Measurements from ENCODE around the gene LAPTM5.

Gene LAPTM5

GRCh38 chr1:30718636-30719405 is 38.8 kb downstream of the LAPTM5 start:
- peak; percentile 65 to 79 for DNase-seq (ENCODE audit: low read depth in 1 of 2, low spot score in 1 of 2)

GRCh38 chr1:30718091-30718635 is 39.4 kb downstream of the LAPTM5 start:
- DNase-seq (ENCODE audit: low read depth in 1 of 2, low spot score in 1 of 2) = peak; percentile 99 to 100

GRCh38 chr1:30716646-30717045 is 40.9 kb downstream of the LAPTM5 start:
- no peak for DNase-seq (ENCODE audit: low read depth in 1 of 2, low spot score in 1 of 2)

GRCh38 chr1:30715886-30716285 is 41.7 kb downstream of the LAPTM5 start:
- no peak for DNase-seq (ENCODE audit: low read depth in 1 of 2, low spot score in 1 of 2)

- DNase-seq (ENCODE audit: low read depth in 1 of 2, low spot score in 1 of 2) = no peak
These were observed 42.4 kb downstream of the LAPTM5 start for GRCh38 chr1:30715216-30715615.

GRCh38 chr1:30714536-30715090 is 43.0 kb downstream of the LAPTM5 start:
- no peak for DNase-seq (ENCODE audit: low read depth in 1 of 2, low spot score in 1 of 2)

GRCh38 chr1:30714025-30714424 is 43.5 kb downstream of the LAPTM5 start:
- DNase-seq (ENCODE audit: low read depth in 1 of 2, low spot score in 1 of 2) = no peak

GRCh38 chr1:30713311-30713710 is 44.3 kb downstream of the LAPTM5 start:
- no peak for DNase-seq (ENCODE audit: low read depth in 1 of 2, low spot score in 1 of 2)

- no peak for DNase-seq (ENCODE audit: low read depth in 1 of 2, low spot score in 1 of 2)
These were observed 45.0 kb downstream of the LAPTM5 start for GRCh38 chr1:30712583-30712982.

- DNase-seq (ENCODE audit: low read depth in 1 of 2, low spot score in 1 of 2) = no peak
These were observed 47.2 kb downstream of the LAPTM5 start for GRCh38 chr1:30710407-30710806.

- no peak for DNase-seq (ENCODE audit: low read depth in 1 of 2, low spot score in 1 of 2)
These were observed 49.2 kb downstream of the LAPTM5 start for GRCh38 chr1:30708361-30708728.

- DNase-seq (ENCODE audit: low read depth in 1 of 2, low spot score in 1 of 2) = peak; percentile 25 to 46
These were observed 49.9 kb downstream of the LAPTM5 start for GRCh38 chr1:30707412-30708360.

- no peak for DNase-seq (ENCODE audit: low read depth in 1 of 2, low spot score in 1 of 2)
These were observed 51.0 kb downstream of the LAPTM5 start for GRCh38 chr1:30706528-30706927.

GRCh38 chr1:30705698-30706097 is 51.9 kb downstream of the LAPTM5 start:
- no peak for DNase-seq (ENCODE audit: low read depth in 1 of 2, low spot score in 1 of 2)

- DNase-seq (ENCODE audit: low read depth in 1 of 2, low spot score in 1 of 2) = no peak
These were observed 52.6 kb downstream of the LAPTM5 start for GRCh38 chr1:30704765-30705509.

GRCh38 chr1:30704271-30704670 is 53.3 kb downstream of the LAPTM5 start:
- DNase-seq (ENCODE audit: low read depth in 1 of 2, low spot score in 1 of 2) = no peak

GRCh38 chr1:30702823-30703222 is 54.8 kb downstream of the LAPTM5 start:
- DNase-seq (ENCODE audit: low read depth in 1 of 2, low spot score in 1 of 2) = no peak

- no peak for DNase-seq (ENCODE audit: low read depth in 1 of 2, low spot score in 1 of 2)
These were observed 56.3 kb downstream of the LAPTM5 start for GRCh38 chr1:30701258-30701633.

- no peak for DNase-seq (ENCODE audit: low read depth in 1 of 2, low spot score in 1 of 2)
These were observed 56.9 kb downstream of the LAPTM5 start for GRCh38 chr1:30700528-30701257.

GRCh38 chr1:30699762-30700161 is 57.8 kb downstream of the LAPTM5 start:
- no peak for DNase-seq (ENCODE audit: low read depth in 1 of 2, low spot score in 1 of 2)
